ENCODE results near the gene POU2AF3.

POU2AF3 gene

DNA sequence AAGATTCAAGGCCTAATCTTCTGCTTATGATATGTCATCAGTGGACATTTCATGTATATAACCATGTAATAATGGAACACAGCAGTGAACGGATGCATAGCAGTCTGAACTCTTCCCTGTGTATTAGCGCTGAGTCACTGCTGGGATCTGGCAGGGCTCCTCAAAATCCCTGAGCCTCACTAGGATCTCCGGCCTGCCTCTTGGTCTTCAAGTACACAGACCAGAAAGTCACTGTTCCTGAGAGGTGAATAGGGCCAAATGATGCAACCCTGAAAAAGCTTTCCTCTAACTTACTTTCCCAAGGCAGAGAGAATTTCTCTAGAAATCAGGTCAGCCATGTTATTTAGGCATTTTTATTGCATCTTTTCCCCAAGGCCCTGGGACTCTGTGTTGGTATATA lies 45.7 kb downstream of the POU2AF3 start:
- H3K4me2 ChIP-seq, result no peak overlapping the region
- 0 out of 22 replicates have a peak overlapping the region, but pooled peaks of 1 of the 11 experiments have one; percentile 15 for H3K27ac ChIP-seq
- H3K27me3 ChIP-seq, result no peaks in the 10 kb centered on the region

DNA sequence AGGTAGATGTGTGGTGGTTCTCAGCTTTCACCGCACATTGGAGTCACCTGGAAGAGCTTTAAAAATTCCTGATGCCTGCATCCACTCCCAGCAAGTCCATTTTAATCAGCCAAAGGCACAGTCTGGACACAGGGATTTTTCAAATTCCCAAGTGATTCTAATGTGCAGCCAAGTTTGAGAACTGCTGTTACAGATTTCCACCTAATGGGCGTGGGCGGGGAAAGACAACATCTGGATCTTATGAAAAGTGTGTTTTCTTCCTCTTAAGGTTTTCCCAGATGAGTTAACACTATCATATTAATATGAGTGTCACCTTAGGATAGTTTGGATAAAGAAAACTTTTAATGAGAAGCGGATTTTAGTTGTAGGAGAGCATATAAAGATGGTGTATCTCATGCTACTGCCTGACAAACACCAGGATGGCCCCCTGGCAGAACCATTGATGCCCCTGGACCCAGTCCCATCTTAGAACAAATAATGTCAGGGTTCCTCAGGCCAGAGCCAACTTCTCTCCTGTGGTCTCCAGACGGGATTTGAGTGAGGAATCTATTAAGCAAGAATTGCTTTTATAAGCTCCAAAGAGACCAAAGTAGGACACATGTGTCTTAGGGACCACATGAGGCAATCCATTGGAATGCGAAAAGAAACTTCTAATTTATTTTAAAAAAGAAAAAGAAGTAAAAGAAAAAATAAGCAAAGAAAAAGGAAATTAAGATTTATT lies 48.8 kb downstream of the POU2AF3 start:
- TF ChIP-seq Cebpa-rat (IDR thresholded peaks at IDR 0.05), result no peak
- Histone ChIP-seq H3K4me2 (no peak overlapping the region), H3K27ac (no peak overlapping the region)

More for the DNA sequence above, 45.7 kb downstream of the POU2AF3 start:
- Histone ChIP-seq H4K20me1 (no peaks in the 10 kb centered on the region), H3K36me3 (peaks cover 0 to 6% (median 0%) of the 10 kb centered on the region in 11 experiments; a peak in 2 of 22 replicates), H3K4me1 (peaks cover 0 to 4% (median 0%) of the 10 kb centered on the region in 10 experiments; a peak in 1 of 20 replicates), H3K9ac (no peak overlapping the region), H3K4me3 (no peak overlapping the region), H3K9me3 (replicated peaks in 1 of 11) (peaks cover 14 to 18% (median 16%) of the 10 kb centered on the region in 11 experiments; a peak in 20 of 22 replicates)
- TF ChIP-seq Cebpa-rat (IDR thresholded peaks at IDR 0.05), result no peak

DNA sequence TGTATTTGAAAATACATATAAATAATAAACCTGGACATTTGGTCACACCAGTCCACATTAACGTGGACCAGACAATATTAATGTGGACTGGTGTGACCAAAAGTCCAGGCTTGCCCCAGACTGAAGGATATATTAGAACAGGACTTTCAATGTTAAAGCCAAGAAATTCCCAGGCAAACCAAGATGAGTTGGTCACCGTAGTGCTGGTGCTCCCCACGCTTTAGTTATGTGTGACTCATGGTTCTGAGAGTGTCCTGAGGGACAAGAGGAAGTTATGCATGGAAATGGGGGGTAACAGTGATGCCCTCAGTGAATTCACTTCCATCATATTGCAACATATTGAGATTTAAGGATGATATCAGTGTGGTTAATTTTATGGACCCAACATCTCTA lies 49.4 kb downstream of the POU2AF3 start:
- Histone ChIP-seq H3K9me3 (replicated peaks in 1 of 11) (no peaks in the 10 kb centered on the region), H3K4me3 (no peak overlapping the region), H3K9ac (no peak overlapping the region), H3K27ac (no peak overlapping the region), H4K20me1 (no peaks in the 10 kb centered on the region), H3K27me3 (no peaks in the 10 kb centered on the region), H3K36me3 (peaks cover 0 to 27% (median 18%) of the 10 kb centered on the region in 11 experiments; a peak in 13 of 22 replicates), H3K4me1 (peaks cover 0 to 4% (median 0%) of the 10 kb centered on the region in 10 experiments; a peak in 1 of 20 replicates), H3K4me2 (no peak overlapping the region)
- no peak for TF ChIP-seq Cebpa-rat (IDR thresholded peaks at IDR 0.05)

More for the DNA sequence above, 48.8 kb downstream of the POU2AF3 start:
- Histone ChIP-seq H3K4me3 (no peak overlapping the region), H3K9ac (no peak overlapping the region), H3K36me3 (peaks cover 0 to 21% (median 14%) of the 10 kb centered on the region in 11 experiments; a peak in 13 of 22 replicates), H4K20me1 (no peaks in the 10 kb centered on the region), H3K27me3 (no peaks in the 10 kb centered on the region), H3K9me3 (replicated peaks in 1 of 11) (no peaks in the 10 kb centered on the region), H3K4me1 (peaks cover 0 to 4% (median 0%) of the 10 kb centered on the region in 10 experiments; a peak in 1 of 20 replicates)

DNA sequence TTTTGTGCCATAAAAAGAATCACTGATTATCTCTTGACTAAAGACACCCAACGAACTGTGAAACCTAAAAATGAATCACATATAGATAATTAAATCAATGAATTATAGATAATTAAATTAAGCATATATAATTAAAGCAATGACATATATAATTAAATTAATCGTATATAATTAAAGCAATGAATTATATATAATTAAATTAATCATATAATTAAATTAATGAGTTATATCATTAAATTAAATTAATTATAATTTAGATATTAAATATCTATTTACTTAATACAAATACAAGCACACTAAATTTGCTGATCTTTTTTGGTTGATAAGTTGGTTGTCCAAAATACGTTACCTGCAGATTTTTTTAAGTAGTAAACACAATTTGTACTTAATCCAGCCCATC lies 49.8 kb downstream of the POU2AF3 start:
- H3K4me3 ChIP-seq, result no peak overlapping the region
- H3K9ac ChIP-seq, result no peak overlapping the region

DNA sequence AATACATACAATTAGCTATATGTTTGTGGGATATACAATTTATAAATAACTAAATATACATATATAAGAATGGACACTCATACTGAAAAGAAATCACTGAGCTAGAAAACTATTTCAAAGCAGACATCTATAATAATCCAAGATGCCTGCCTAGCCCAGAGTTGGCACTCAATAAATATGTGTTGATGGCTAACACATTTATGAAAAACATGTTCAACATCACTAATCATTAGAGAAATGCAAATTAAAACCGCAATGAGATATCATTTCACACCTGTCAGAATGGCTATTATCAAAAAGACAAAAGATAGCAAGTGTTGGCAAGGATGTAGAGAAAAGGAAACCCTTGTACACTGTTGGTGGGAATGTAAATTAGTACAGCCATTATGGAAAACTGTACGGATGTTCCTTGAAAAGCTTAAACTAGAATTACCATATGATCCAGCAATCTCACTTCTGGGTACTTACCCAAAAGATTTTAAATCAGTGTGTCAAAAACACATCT lies 50.9 kb downstream of the POU2AF3 start:
- peaks cover 0 to 4% (median 0%) of the 10 kb centered on the region in 11 experiments; a peak in 4 of 22 replicates for H3K9me3 ChIP-seq (replicated peaks in 1 of 11)
- H3K27ac ChIP-seq, result no peak overlapping the region
- H3K9ac ChIP-seq, result no peak overlapping the region
- peaks cover 0 to 8% (median 2%) of the 10 kb centered on the region in 10 experiments; a peak in 13 of 20 replicates for H3K4me1 ChIP-seq
- no peak overlapping the region for H3K4me2 ChIP-seq
- no peak for TF ChIP-seq Cebpa-rat (IDR thresholded peaks at IDR 0.05)
- H3K27me3 ChIP-seq, result no peaks in the 10 kb centered on the region
- H4K20me1 ChIP-seq, result no peaks in the 10 kb centered on the region; a peak in 1 of 22 replicates
- peaks cover 0 to 42% (median 30%) of the 10 kb centered on the region in 11 experiments; a peak in 16 of 22 replicates for H3K36me3 ChIP-seq
- no peak overlapping the region for H3K4me3 ChIP-seq

More for the DNA sequence above, 49.8 kb downstream of the POU2AF3 start:
- Histone ChIP-seq H3K4me2 (no peak overlapping the region), H3K27me3 (no peaks in the 10 kb centered on the region), H3K4me1 (peaks cover 0 to 4% (median 0%) of the 10 kb centered on the region in 10 experiments; a peak in 1 of 20 replicates), H4K20me1 (no peaks in the 10 kb centered on the region; a peak in 1 of 22 replicates), H3K9me3 (replicated peaks in 1 of 11) (no peaks in the 10 kb centered on the region; a peak in 1 of 22 replicates), H3K27ac (no peak overlapping the region), H3K36me3 (peaks cover 0 to 31% (median 21%) of the 10 kb centered on the region in 11 experiments; a peak in 15 of 22 replicates)
- no peak for TF ChIP-seq Cebpa-rat (IDR thresholded peaks at IDR 0.05)

DNA sequence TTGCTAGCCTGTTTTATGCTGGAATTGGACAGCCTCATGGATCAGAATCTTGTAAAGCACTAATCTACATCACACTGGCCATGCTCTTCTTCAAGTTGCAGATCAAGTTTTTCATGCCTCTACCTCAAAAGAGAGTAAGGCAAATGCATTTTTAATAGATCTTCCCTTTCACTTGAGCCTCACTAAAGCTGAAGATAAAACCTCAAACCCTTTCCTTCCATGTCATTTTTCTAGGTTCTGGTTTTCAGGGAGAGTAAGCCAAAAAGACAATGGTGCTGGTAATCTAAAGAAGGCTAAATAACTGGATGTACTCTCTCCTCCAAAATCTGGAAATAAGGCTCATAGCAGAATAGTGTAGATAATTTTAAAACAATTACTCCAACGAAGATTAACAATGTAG lies 52.5 kb downstream of the POU2AF3 start:
- Histone ChIP-seq H3K9ac (no peak overlapping the region), H3K27me3 (no peaks in the 10 kb centered on the region), H4K20me1 (no peaks in the 10 kb centered on the region; a peak in 2 of 22 replicates), H3K4me1 (peaks cover 12 to 24% (median 17%) of the 10 kb centered on the region in 10 experiments; a peak in 18 of 20 replicates), H3K9me3 (replicated peaks in 1 of 11) (peaks cover 0 to 8% (median 0%) of the 10 kb centered on the region in 11 experiments; a peak in 6 of 22 replicates), H3K4me3 (no peak overlapping the region), H3K4me2 (no peak overlapping the region), H3K36me3 (peaks cover 0 to 58% (median 46%) of the 10 kb centered on the region in 11 experiments; a peak in 16 of 22 replicates), H3K27ac (no peak overlapping the region)
- no peak for TF ChIP-seq Cebpa-rat (IDR thresholded peaks at IDR 0.05)

DNA sequence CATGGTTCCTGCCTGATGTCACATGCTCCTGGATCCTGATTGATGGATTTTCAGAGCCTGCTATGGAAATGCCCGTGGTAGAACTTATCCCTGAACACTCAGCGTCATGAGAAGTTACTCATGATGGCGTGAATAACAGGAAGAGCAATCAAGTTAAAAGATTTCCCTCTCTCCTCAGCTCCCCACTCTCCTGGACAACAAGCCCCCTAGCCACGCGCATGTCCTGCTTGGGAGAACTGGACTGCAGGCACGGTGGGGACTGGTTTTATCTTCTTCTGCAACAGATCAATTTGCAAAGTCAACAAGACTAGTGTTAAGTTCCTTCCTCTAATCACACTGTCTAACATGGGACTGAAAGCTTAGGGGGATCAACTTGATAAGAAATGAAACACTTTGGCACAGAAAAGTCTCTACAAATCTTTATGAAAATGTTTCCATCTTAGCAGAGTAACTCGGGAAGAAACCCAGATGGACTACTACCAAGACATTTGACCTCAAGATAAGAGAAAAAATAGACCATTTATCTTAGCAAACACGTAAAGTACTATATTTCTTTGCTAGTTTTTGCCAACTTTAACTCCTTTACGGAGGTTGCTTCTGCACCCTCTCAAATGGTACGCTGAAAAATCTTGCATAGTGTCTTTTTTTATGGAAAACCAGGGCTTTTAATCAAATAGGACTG lies 53.2 kb downstream of the POU2AF3 start:
- no peaks in the 10 kb centered on the region for H3K27me3 ChIP-seq
- peaks cover 0 to 8% (median 0%) of the 10 kb centered on the region in 11 experiments; a peak in 6 of 22 replicates for H3K9me3 ChIP-seq (replicated peaks in 1 of 11)
- H3K9ac ChIP-seq, result no peak overlapping the region
- peaks cover 12 to 31% (median 19%) of the 10 kb centered on the region in 10 experiments; a peak in 18 of 20 replicates for H3K4me1 ChIP-seq
- peaks cover 0 to 65% (median 53%) of the 10 kb centered on the region in 11 experiments; a peak in 16 of 22 replicates for H3K36me3 ChIP-seq
- H4K20me1 ChIP-seq, result no peaks in the 10 kb centered on the region; a peak in 2 of 22 replicates
- no peak overlapping the region for H3K4me3 ChIP-seq
- no peak overlapping the region for H3K4me2 ChIP-seq
- H3K27ac ChIP-seq, result no peak overlapping the region
- TF ChIP-seq Cebpa-rat (IDR thresholded peaks at IDR 0.05), result no peak

DNA sequence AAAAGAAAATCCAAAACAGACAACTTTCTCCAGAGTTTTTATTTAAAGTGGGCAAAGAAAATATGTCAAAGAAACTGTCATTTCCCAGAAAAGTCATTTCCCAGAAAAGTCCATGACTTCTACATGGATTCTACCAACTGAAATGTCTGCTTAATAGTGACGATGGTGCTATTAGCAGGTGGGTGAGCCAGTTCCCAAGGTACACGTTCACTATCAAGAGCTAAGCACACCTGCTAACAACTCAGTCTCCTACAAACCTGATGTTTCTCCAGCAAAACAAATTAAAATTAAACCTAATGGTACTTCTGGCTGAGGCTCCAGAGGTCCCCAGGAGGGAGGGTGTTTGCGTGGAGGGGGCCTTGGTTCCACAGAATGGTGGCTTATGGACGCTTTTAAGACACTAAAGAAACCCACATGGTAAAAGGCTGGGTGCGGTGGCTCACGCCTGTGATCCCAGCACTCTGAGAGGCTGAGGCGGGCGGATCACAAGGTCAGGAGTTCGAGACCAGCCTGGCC lies 53.9 kb downstream of the POU2AF3 start:
- Histone ChIP-seq H3K4me3 (no peak overlapping the region), H3K36me3 (peaks cover 0 to 73% (median 61%) of the 10 kb centered on the region in 11 experiments; a peak in 16 of 22 replicates), H3K4me2 (no peak overlapping the region), H3K9ac (no peak overlapping the region), H3K4me1 (peaks cover 12 to 30% (median 19%) of the 10 kb centered on the region in 10 experiments; a peak in 18 of 20 replicates), H3K27me3 (no peaks in the 10 kb centered on the region), H4K20me1 (peaks cover 0 to 1% (median 0%) of the 10 kb centered on the region in 11 experiments; a peak in 2 of 22 replicates), H3K9me3 (replicated peaks in 1 of 11) (peaks cover 0 to 8% (median 0%) of the 10 kb centered on the region in 11 experiments; a peak in 6 of 22 replicates), H3K27ac (no peak overlapping the region)
- no peak for TF ChIP-seq Cebpa-rat (IDR thresholded peaks at IDR 0.05)
